Measurements from ENCODE around the gene RHOBTB1.

DNA sequence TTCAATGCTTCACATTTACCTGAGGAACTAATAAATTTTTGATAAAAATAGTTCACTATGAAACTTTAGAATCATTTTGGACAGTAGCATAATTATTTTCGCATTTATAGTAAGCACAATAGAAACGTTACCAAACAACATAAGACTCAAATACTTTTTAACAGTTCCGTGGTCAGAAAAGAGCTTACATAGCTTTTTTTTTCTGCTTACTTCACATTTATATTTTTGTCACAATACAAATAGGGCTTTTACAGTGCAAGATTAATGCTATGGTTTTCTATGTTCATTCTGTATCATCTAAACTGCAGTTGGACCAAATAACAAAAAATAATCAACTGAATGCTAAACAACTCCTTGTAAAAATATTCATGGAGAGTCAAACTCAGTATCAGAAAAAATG is 26.5 kb upstream of the RHOBTB1 start:
- TF ChIP-seq, protein P1, sequence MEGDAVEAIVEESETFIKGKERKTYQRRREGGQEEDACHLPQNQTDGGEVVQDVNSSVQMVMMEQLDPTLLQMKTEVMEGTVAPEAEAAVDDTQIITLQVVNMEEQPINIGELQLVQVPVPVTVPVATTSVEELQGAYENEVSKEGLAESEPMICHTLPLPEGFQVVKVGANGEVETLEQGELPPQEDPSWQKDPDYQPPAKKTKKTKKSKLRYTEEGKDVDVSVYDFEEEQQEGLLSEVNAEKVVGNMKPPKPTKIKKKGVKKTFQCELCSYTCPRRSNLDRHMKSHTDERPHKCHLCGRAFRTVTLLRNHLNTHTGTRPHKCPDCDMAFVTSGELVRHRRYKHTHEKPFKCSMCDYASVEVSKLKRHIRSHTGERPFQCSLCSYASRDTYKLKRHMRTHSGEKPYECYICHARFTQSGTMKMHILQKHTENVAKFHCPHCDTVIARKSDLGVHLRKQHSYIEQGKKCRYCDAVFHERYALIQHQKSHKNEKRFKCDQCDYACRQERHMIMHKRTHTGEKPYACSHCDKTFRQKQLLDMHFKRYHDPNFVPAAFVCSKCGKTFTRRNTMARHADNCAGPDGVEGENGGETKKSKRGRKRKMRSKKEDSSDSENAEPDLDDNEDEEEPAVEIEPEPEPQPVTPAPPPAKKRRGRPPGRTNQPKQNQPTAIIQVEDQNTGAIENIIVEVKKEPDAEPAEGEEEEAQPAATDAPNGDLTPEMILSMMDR (IDR thresholded peaks at IDR 0.05), result no peak
- no peak for TF ChIP-seq POLR2A (IDR thresholded peaks at IDR 0.05)
